ENCODE measurements around the gene RPL7A.

The RPL7A gene

DNA sequence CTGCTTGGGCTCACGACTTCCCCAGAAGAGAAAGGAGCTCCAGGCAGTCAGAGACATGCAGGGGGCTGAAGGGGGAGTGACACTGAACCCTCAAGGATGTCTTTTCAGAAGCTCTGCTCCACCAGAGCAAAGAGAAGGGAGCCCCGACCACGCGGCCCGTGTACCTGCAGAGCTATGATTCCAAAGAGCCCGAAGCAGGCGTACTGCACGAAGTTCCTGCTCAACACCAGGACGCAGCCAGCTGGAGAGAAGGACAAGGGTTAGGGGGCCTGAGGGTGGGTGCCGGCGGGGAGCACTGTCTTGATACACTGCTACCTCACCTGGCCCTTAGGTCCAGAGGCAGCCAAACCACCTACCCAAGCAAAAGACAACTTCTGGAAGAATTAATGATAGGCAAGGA is 18.4 kb downstream of the RPL7A start:
- Histone ChIP-seq H3K9me2 (replicated peaks; ENCODE audit: control insufficient read depth, low read length) (no peaks in the 10 kb centered on the region), H3K4me1 (ENCODE audit: control insufficient read depth, low read length) (peaks cover 18% of the 10 kb centered on the region), H3F3A (ENCODE audit: control insufficient read depth, insufficient read depth) (peaks cover 7% of the 10 kb centered on the region; the same call in 1 of the 2 replicates), H3K4me3 (ENCODE audit: low read length) (no peak overlapping the region), H3K27ac (ENCODE audit: low read depth, low read length) (no peak overlapping the region), H3K36me3 (ENCODE audit: control insufficient read depth, low read length) (peaks cover 94% of the 10 kb centered on the region), H4K20me1 (ENCODE audit: control insufficient read depth, insufficient read depth, low read depth, low read length) (peaks cover 25% of the 10 kb centered on the region), H3K79me2 (ENCODE audit: control insufficient read depth, low read length) (peaks cover 54% of the 10 kb centered on the region), H3K27me3 (ENCODE audit: control insufficient read depth, low read length) (no peaks in the 10 kb centered on the region), H3K9me3 (ENCODE audit: control insufficient read depth, insufficient read depth, low read length) (no peaks in the 10 kb centered on the region), H3K4me2 (ENCODE audit: low read length) (no peak overlapping the region)
- TF ChIP-seq, protein P1, sequence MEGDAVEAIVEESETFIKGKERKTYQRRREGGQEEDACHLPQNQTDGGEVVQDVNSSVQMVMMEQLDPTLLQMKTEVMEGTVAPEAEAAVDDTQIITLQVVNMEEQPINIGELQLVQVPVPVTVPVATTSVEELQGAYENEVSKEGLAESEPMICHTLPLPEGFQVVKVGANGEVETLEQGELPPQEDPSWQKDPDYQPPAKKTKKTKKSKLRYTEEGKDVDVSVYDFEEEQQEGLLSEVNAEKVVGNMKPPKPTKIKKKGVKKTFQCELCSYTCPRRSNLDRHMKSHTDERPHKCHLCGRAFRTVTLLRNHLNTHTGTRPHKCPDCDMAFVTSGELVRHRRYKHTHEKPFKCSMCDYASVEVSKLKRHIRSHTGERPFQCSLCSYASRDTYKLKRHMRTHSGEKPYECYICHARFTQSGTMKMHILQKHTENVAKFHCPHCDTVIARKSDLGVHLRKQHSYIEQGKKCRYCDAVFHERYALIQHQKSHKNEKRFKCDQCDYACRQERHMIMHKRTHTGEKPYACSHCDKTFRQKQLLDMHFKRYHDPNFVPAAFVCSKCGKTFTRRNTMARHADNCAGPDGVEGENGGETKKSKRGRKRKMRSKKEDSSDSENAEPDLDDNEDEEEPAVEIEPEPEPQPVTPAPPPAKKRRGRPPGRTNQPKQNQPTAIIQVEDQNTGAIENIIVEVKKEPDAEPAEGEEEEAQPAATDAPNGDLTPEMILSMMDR (IDR thresholded peaks at IDR 0.05; ENCODE audit: low read depth, low read length, poor library complexity, severe bottlenecking) = no peak
- no peak for TF ChIP-seq EZH2phosphoT487 (IDR thresholded peaks at IDR 0.05; ENCODE audit: borderline replicate concordance, low read length)

DNA sequence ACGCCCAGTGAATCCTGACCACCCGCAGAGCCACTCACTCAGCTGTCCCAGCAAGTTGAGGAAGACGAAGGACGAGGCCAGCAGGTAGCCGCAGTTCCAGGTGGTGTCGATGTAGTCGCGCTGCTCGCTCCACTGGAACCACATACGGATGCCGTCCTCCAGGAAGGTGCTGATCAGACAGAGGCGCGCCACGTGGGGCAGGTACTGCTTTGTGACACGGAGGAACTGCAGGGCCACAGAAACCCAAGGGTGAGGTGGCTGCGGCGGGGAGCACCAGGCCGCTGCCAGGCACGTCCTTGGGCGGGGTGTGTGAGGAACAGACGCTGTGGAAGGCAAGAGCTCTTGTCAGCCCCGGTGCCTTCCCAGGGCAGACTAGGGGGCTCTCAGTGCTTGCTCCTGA is 19.2 kb downstream of the RPL7A start:
- Histone ChIP-seq H3K4me2 (ENCODE audit: low read length) (no peak overlapping the region), H3K27ac (ENCODE audit: low read depth, low read length) (no peak overlapping the region), H3K27me3 (ENCODE audit: control insufficient read depth, low read length) (no peaks in the 10 kb centered on the region), H3K4me3 (ENCODE audit: low read length) (no peak overlapping the region), H3F3A (ENCODE audit: control insufficient read depth, insufficient read depth) (peaks cover 6% of the 10 kb centered on the region; the same call in 1 of the 2 replicates), H3K9me2 (replicated peaks; ENCODE audit: control insufficient read depth, low read length) (no peaks in the 10 kb centered on the region), H3K4me1 (ENCODE audit: control insufficient read depth, low read length) (peaks cover 26% of the 10 kb centered on the region), H4K20me1 (ENCODE audit: control insufficient read depth, insufficient read depth, low read depth, low read length) (peaks cover 33% of the 10 kb centered on the region), H3K9me3 (ENCODE audit: control insufficient read depth, insufficient read depth, low read length) (no peaks in the 10 kb centered on the region), H3K79me2 (ENCODE audit: control insufficient read depth, low read length) (peaks cover 62% of the 10 kb centered on the region), H3K36me3 (ENCODE audit: control insufficient read depth, low read length) (peaks cover 94% of the 10 kb centered on the region)
- TF ChIP-seq EZH2phosphoT487 (IDR thresholded peaks at IDR 0.05; ENCODE audit: borderline replicate concordance, low read length) = no peak

DNA sequence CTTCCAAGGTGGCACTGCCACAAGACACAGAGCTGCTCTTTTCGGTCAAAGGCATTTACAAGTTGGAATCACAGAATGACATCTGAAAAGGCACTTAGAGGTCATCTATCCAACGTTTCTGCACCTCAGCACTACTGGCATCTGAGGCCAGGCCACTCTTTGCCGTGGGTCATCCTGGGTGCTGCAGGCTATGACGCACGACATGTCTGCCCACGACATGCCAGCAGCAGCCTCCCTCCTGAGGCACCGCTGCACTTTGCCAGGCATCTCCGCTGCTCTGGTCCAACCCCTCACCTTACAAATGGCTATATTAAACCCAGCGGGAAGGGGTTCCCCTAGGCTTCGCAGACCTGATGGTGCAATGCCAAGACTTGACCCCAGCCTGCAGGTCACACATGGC is 19.8 kb downstream of the RPL7A start:
- Histone ChIP-seq H3K9me2 (replicated peaks; ENCODE audit: control insufficient read depth, low read length) (no peaks in the 10 kb centered on the region), H3K4me3 (ENCODE audit: low read length) (no peak overlapping the region), H3K79me2 (ENCODE audit: control insufficient read depth, low read length) (peaks cover 67% of the 10 kb centered on the region), H3K27ac (ENCODE audit: low read depth, low read length) (no peak overlapping the region), H3K27me3 (ENCODE audit: control insufficient read depth, low read length) (no peaks in the 10 kb centered on the region), H4K20me1 (ENCODE audit: control insufficient read depth, insufficient read depth, low read depth, low read length) (peaks cover 35% of the 10 kb centered on the region), H3K4me1 (ENCODE audit: control insufficient read depth, low read length) (peaks cover 32% of the 10 kb centered on the region), H3F3A (ENCODE audit: control insufficient read depth, insufficient read depth) (peaks cover 5% of the 10 kb centered on the region; the same call in 1 of the 2 replicates), H3K9me3 (ENCODE audit: control insufficient read depth, insufficient read depth, low read length) (no peaks in the 10 kb centered on the region), H3K4me2 (ENCODE audit: low read length) (no peak overlapping the region), H3K36me3 (ENCODE audit: control insufficient read depth, low read length) (peaks cover 94% of the 10 kb centered on the region)
- TF ChIP-seq EZH2phosphoT487 (IDR thresholded peaks at IDR 0.05; ENCODE audit: borderline replicate concordance, low read length) = no peak
- TF ChIP-seq, protein P1 (IDR thresholded peaks at IDR 0.05; ENCODE audit: low read depth, low read length, poor library complexity, severe bottlenecking) = no peak

DNA sequence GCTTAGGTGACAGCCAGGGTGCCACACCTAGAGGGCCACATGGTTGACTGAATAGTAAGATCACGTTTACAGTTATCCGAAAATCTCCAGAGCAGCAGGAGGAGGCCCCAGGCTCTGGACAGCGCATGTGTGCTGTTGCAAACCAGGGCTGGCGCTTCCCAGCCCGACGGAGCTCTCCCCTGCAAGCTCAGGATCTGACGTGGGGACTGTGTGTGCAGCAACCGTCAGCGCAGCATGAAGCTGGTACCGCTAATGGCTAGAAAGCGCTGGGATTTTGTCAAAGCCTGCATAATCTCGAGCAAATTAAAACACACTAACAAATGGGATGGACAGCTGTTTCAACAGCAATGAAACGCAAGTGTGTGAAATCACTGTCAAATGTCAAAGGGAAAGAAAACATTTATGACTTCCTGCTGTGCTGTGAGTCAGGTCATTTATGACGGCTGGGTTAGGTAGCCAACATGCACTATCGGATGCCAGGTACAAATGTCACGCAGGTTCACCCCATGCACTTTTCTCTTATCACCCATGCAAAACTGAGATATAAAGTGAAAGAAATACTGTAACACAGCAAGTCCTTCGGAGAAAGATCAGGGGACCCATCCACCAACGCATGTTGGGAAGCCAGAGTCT is 20.3 kb downstream of the RPL7A start:
- H3K9me2 ChIP-seq (replicated peaks; ENCODE audit: control insufficient read depth, low read length) = no peaks in the 10 kb centered on the region
- H4K20me1 ChIP-seq (ENCODE audit: control insufficient read depth, insufficient read depth, low read depth, low read length) = peaks cover 35% of the 10 kb centered on the region
- H3K9me3 ChIP-seq (ENCODE audit: control insufficient read depth, insufficient read depth, low read length) = no peaks in the 10 kb centered on the region
- H3K27ac ChIP-seq (ENCODE audit: low read depth, low read length) = no peak overlapping the region
- H3F3A ChIP-seq (ENCODE audit: control insufficient read depth, insufficient read depth) = peaks cover 5% of the 10 kb centered on the region; the same call in 1 of the 2 replicates
- H3K4me1 ChIP-seq (ENCODE audit: control insufficient read depth, low read length) = peaks cover 38% of the 10 kb centered on the region
- TF ChIP-seq, protein P1 (IDR thresholded peaks at IDR 0.05; ENCODE audit: low read depth, low read length, poor library complexity, severe bottlenecking) = no peak
- no peak for TF ChIP-seq EZH2phosphoT487 (IDR thresholded peaks at IDR 0.05; ENCODE audit: borderline replicate concordance, low read length)
- peaks cover 73% of the 10 kb centered on the region for H3K79me2 ChIP-seq (ENCODE audit: control insufficient read depth, low read length)
- H3K4me3 ChIP-seq (ENCODE audit: low read length) = no peak overlapping the region
- H3K4me2 ChIP-seq (ENCODE audit: low read length) = no peak overlapping the region
- no peaks in the 10 kb centered on the region for H3K27me3 ChIP-seq (ENCODE audit: control insufficient read depth, low read length)
- H3K36me3 ChIP-seq (ENCODE audit: control insufficient read depth, low read length) = peaks cover 94% of the 10 kb centered on the region

Measured in DOHH2 (cell line).